HG03442 (cell line): ENCODE data around the gene CGB5.

Source experiments
- ATAC-seq: cut with Tn5 transposase; IDR thresholded peaks from one replicate; pipeline ENCODE4 v1.9.1; 2021; ENCODE audit warnings: mild to moderate bottlenecking, moderate library complexity; ENCODE audit not compliant: unreplicated experiment

Gene CGB5

DNA sequence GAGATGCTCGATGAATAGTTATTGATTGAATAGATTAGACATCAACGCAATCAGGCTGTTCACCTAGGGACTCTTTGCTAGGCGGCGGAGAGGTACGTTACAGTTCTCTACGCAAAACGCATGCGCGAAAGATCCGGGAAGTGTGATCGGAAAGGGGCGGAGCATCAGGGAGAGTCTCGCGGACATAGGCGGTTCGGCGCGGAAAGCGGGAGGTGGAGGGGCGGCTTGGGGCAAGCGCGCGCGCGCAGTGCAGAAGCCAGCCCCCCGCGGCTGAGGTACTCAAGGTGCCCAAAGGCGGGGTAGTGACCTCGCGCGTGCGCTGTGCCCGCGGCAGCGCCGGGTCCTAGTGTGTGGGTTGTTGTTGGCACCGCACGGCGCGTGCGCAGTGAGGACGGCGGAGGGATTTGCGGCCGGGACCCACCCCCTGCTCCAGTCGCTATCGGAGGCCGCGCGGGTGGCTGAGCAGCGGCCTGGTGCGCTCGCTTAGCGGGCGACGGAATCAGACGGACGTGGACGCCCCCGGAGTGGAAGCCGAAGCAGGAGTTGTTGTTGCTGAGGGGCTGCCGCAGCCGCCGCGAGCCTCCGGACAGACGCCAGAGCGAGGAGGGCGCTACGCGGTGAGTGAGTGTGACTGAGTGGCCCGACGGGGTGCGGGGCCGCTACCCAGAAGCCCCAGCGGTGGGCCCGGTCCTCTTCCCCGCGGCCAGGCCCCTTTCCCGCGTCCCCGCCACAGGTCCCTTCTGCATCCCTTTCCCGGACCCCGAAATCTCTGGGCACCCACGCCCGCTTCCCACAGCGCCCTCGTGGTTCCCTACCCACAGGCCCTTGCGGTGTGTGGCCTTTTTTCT is 41.6 kb downstream of the CGB5 start, which contains the start of gene SNRNP70:
Gene SNRNP70, plus strand, starts transcription at position 432 of the 848 bp plus-strand sequence. CDS start 964 bp downstream, outside the sequence.
- peak; percentile 84 for ATAC-seq

DNA sequence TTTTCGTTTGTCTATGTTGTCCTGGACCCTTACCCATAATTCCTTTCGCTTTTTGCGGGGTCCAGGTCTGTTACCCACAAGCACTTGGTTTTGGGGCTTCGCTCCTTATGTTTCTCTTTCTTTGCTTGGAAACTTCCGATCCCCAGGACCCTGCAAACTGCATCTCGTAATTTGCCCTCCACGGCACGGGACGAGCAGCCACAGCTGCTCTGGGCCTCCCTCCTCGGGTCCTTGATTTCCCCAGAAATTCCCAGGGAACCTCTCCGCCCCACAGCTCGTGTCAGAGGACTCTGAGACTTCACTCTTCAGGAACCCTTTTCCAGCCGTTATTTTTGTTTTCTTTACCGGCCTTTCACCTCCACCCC is 42.2 kb downstream of the CGB5 start:
- no peak for ATAC-seq

DNA sequence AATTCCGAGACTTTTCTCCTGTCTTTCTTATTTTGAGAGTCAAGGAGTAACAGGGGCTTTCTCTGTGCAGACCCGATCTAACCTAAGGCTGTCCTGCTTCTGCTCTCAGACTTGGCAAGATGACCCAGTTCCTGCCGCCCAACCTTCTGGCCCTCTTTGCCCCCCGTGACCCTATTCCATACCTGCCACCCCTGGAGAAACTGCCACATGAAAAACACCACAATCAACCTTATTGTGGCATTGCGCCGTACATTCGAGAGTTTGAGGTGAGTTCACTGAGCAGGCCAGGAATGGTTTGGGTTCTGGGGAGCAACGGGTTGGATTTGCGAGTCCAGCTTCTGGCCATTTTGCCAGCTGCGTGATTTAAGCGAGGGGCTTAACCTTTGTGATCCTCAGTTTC is 42.6 kb downstream of the CGB5 start:
- ATAC-seq: no peak

DNA sequence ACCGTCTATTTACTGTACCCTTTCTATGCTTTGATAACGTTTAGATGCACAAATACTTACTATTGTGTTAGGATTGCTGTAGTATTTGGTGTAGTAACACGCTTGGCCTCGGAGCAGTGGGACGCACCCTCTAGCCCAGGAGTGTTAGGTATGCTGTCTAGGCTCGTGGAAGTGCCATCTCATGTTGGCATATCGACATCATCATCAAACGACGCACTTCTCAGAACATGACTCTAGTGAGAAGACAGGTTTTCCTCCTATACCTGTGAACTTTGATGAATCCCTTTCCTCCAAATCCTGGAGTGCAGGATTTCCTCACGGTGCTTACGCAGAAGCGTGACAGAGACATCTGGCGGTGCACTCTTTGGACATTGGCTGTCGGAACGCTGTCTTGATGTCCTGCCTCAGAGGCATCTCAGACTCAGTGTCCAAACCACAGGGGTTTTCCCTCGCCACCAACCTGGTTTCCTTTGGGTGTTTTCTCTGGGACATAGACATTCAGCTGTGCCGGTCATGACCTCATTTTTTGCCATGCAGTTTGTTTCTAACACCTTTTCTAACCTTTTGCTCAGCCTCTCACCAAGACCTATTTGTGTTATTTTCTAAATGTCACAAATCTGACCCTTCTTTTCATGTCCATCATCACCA is 47.9 kb downstream of the CGB5 start:
- ATAC-seq: no peak

DNA sequence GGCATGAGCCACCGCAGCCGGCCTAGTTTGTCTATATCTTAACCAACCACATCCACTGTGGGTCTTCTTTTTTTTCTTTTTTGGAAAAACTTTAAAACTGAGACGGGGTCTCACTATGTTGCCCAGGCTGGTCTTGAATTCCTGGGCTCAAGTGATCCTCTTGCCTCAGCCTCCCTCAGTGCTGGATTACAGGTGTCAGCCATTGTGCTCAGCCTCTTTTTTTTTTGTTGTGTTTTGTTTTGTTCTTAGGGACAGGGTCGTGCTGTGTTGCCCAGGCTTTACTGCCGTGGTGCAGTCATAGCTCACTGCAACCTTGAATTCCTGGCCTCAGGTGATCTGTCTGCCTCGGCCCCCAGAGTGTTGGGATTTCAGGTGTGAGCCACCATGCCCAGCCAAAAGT is 49.0 kb downstream of the CGB5 start:
- no peak for ATAC-seq
